Heart right ventricle (tissue), 16 donors: ENCODE measurements around the gene C19orf47. TPM values are rescaled to one million over a fixed set of nuclear protein-coding genes. Genes with fewer than 3 reads are reported as not detected.

Experiments
- ATAC-seq, 8 donors: fragments of 200-7000 bp; cut with Tn5 transposase; one replicate each; pipeline ENCODE4 v1.9.1; 2020; ENCODE audit warnings: mild to moderate bottlenecking in 8 of 8, moderate library complexity in 8 of 8, moderate number of reproducible peaks in 1 of 8
- DNase-seq, 2 donors: peaks; one replicate each; pipeline ENCODE4 v3.0.0-alpha.2; 2020
- H3K27ac ChIP-seq, 10 donors: fragments of 200-600 bp; sonication (generic) in 2 of 10; one replicate each; pipeline versions ENCODE4 v1.5.0 to v1.8.0; 2020 to 2022; ENCODE audit warnings: mild to moderate bottlenecking in 3 of 10
- H3K27me3 ChIP-seq, 7 donors: fragments of 200-600 bp; one replicate each; pipeline ENCODE4 v1.8.0; 2021 to 2022; ENCODE audit warnings: mild to moderate bottlenecking in 2 of 7
- H3K36me3 ChIP-seq, 9 donors: fragments of 200-600 bp; sonication (generic) in 1 of 9; one replicate each; pipeline versions ENCODE4 v1.5.0 to v1.8.0; 2020 to 2022; ENCODE audit warnings: mild to moderate bottlenecking in 2 of 9
- H3K4me1 ChIP-seq, 9 donors: fragments of 200-600 bp; sonication (generic) in 1 of 9; one replicate each; pipeline versions ENCODE4 v1.5.0 to v1.8.0; 2020 to 2022; ENCODE audit warnings: mild to moderate bottlenecking in 4 of 9
- H3K4me3 ChIP-seq, 10 donors: fragments of 200-600 bp; sonication (generic) in 2 of 10; one replicate each; pipeline versions ENCODE4 v1.5.0 to v1.8.0; 2020 to 2022; ENCODE audit warnings: mild to moderate bottlenecking in 7 of 10, moderate library complexity in 2 of 10
- H3K9me3 ChIP-seq, 11 donors: fragments of 200-600 bp in 10 of 11; sonication (generic) in 2 of 11; one replicate each; pipeline versions ENCODE4 v1.5.0 to v1.8.0; 2013 to 2022; ENCODE audit warnings: mild to moderate bottlenecking in 2 of 11, control low read depth in 1 of 11, moderate library complexity in 1 of 11
- WGBS, 2 donors: extraction: QIAGEN DNeasy Blood & Tissue Kit; methylation state at CpG; one replicate each; pipeline ENCODE4 v1.1.7; 2013; ENCODE audit warnings: inconsistent platforms in 1 of 2; 5-methylcytosine and 5-hydroxymethylcytosine counted together
- intact Hi-C, 10 donors: fragments of 100-400 bp; cut with DNase I; formaldehyde crosslinking; loops; one replicate each; pipeline versions ENCODE4 v1.11.1 to v1.14.2; 2022
- long read RNA-seq, 3 donors: library from polyadenylated mRNA; unstranded; transcript quantifications; one replicate each; pipeline ENCODE4 v2.0.0, GENCODE V29; 2020 to 2021
- polyA plus RNA-seq, 2 donors: library from polyadenylated mRNA; stranded (reverse); fragments of 200-250 nt; gene quantifications; one replicate each; pipeline ENCODE4 v1.2.3, GENCODE V29; 2013
- total RNA-seq, 10 donors: library from RNA; stranded (reverse); fragmentation: NEBNext Ultra II Directional in 3 of 10; extraction: Animal tissue kit (Norgen Biotek cat#: 25700) in 3 of 10; gene quantifications; one replicate each; pipeline versions ENCODE4 v1.2.1 to v1.2.4, GENCODE V29; 2021 to 2023
- TF ChIP-seq, protein P1 (sequence below), 9 donors: fragments of 200-600 bp; sonication (generic) in 2 of 9; IDR thresholded peaks; one replicate each; pipeline versions ENCODE4 v1.5.0 to v1.8.0; 2021 to 2022; ENCODE audit warnings: antibody characterized with exemption in 9 of 9, mild to moderate bottlenecking in 5 of 9, moderate library complexity in 1 of 9
- donor health status: Arrhythmogenic right ventricular cardiomyopathy.
- donor health status: ischemic (EF 13 %, LVEDD 7.1; RV severe dilation, severe dysfunction).
- donor health status: healthy with polysubstance abuse.
- donor health status: DM: no; HTN: yes; CAD: no.
- donor health status: DM: no; HTN: no; CAD: no.
- donor health status: ischemic (EF 25% LVEDD 6.9; RV normal size, moderate dysfunction).
- donor health status: ischemic (EF 25% LVEDD 5.7; RV mildly dilated, moderate dysfunction).
- donor health status: healthy.
- donor health status: DM: yes; HTN: yes; CAD: no.
- donor health status: Ischemic cardiomyopathy.
- donor health status: ischemic (EF 35%, LVEDD 5.7; RV mildly dilated, moderate dysfunction).
- donor health status: nonischemic (EF 11% LVEDD 7.7; RV severe dilation, severe dysfunction).
- donor health status: DM: yes; HTN: yes; CAD: no.
- donor health status: PGD.
- donor health status: ischemic (EF 29% LVEDD 5.4; RV normal size, mild dysfunction).
- donor health status: nonischemic (EF 23%, LVEDD 6.1; RV moderate dilation, normal function).

Gene C19orf47, protein sequence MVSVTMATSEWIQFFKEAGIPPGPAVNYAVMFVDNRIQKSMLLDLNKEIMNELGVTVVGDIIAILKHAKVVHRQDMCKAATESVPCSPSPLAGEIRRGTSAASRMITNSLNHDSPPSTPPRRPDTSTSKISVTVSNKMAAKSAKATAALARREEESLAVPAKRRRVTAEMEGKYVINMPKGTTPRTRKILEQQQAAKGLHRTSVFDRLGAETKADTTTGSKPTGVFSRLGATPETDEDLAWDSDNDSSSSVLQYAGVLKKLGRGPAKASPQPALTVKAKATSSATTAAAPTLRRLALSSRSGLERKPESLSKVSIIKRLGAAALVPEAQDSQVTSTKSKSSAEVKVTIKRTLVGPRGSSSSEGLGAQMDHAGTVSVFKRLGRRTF
- 100 to 1,000 TPM; 138 to 227 (median 145) TPM for total RNA-seq
- 100 to 1,000 TPM; 234 to 347 TPM for polyA plus RNA-seq
- long read RNA-seq, donor 1, partial matches to known transcripts, result 54 of 91 reads
- long read RNA-seq, donor 1, other reads (novel, unspliced or antisense), result 34 of 91 reads
- long read RNA-seq, donor 2, transcript C19orf47-209 (2 exons, 583 nt), result major isoform, 6 of 111 reads
- long read RNA-seq, donor 2, partial matches to known transcripts, result 25 of 111 reads
- long read RNA-seq, donor 2, other reads (novel, unspliced or antisense), result 80 of 111 reads
- long read RNA-seq, donor 3, partial matches to known transcripts, result 11 of 101 reads
- long read RNA-seq, donor 3, other reads (novel, unspliced or antisense), result 88 of 101 reads

DNA sequence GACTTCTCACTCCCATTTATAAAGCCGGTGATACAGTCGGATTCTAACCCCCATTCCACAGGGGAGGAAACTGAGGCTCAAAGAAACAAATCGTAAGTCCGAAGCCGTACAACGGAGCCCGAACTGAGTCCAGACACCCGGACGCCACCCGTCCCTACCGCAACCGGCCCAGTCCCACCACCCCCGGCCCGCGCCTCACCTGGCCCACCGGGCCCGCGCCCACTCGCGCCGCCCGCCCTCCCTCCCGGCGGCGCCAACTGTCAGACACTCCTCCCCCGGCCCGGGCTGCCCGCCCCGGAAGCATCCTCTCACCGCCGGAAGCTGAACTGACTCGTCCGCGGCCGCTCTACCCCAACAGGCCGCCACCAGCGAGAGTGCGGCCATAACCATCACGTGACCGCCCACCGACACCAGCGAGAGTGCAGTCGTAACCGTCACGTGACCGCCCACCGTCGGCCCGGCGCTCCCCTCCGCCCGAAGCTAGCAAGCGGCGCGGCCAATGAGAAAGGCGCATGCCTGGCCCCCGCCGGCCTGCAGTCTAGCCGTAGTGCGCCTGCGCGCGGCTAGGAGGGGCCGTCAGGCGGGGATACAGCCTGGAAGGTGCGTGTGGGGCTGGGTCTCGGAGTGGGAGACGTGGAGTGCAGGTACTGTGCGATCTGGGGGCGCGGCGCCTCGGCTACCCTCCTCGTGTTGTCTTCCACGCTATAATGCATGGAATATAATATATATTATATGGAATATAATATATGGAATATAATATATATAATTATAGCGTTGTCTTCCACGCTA lies at the start of gene C19orf47, which contains the start of gene PLD3:
Gene C19orf47, minus strand, starts transcription at position 273 of the 789 bp plus-strand sequence. CDS start 6,540 bp downstream, outside the sequence.
Gene PLD3, plus strand, starts transcription at position 571 of the 789 bp plus-strand sequence. CDS start 17,789 bp downstream, outside the sequence.
- TF ChIP-seq, protein P1, sequence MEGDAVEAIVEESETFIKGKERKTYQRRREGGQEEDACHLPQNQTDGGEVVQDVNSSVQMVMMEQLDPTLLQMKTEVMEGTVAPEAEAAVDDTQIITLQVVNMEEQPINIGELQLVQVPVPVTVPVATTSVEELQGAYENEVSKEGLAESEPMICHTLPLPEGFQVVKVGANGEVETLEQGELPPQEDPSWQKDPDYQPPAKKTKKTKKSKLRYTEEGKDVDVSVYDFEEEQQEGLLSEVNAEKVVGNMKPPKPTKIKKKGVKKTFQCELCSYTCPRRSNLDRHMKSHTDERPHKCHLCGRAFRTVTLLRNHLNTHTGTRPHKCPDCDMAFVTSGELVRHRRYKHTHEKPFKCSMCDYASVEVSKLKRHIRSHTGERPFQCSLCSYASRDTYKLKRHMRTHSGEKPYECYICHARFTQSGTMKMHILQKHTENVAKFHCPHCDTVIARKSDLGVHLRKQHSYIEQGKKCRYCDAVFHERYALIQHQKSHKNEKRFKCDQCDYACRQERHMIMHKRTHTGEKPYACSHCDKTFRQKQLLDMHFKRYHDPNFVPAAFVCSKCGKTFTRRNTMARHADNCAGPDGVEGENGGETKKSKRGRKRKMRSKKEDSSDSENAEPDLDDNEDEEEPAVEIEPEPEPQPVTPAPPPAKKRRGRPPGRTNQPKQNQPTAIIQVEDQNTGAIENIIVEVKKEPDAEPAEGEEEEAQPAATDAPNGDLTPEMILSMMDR (IDR thresholded peaks at IDR 0.05), result no peak
- ATAC-seq (peak; percentile 97 to 99 (median 98)), DNase-seq (peak; percentile 99)
- H3K4me3 ChIP-seq, result peak within 1 kb of the TSS; percentile 59 to 91 (median 76)
- H3K9me3 ChIP-seq, result no peaks in the 10 kb centered on the region
- H3K27me3 ChIP-seq, result no peaks in the 10 kb centered on the region
- peak within 1 kb of the TSS in 9 of 10 donors; percentile 72 to 88 (median 80) for H3K27ac ChIP-seq
- intact Hi-C loops, result loop anchor here in 5 of 10 donors (2.0 to 10.0 kb wide), 4 partner anchors 74 to 96 kb away; partner anchors contain the start of genes SERTAD1 (in 2 of the 5) and SERTAD3 (in 2 of the 5)
- peaks cover 4 to 45% (median 25%) of the 10 kb centered on the region in 9 donors for H3K4me1 ChIP-seq
- WGBS, 2 donors, result 1% methylated on average over 64 to 77 of the region's 77 CpGs
- H3K36me3 ChIP-seq, result peaks cover 0 to 2% (median 0%) of the 10 kb centered on the region in 9 donors

DNA sequence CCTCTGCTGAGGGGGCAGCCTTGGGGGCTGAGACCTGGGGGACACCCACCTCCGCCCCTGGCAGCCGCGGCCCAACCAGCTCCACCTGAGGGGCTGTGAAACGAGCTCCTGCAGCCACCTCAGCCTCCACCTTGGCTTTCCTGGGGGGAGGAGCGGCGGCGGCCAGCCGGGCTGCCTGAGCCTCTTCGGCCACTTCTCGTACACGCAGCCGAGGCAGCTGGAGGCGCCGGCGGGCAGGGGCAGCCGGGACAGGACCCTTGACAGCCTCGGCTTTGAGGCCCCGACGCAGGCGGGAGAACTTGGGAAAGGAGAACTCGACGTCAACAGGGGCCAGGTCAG lies 49.3 kb upstream of the C19orf47 start:
- Histone ChIP-seq H3K4me3 (no peak overlapping the region), H3K9me3 (no peaks in the 10 kb centered on the region), H3K36me3 (peaks cover 0 to 3% (median 0%) of the 10 kb centered on the region in 9 donors), H3K4me1 (peaks cover 0 to 6% (median 0%) of the 10 kb centered on the region in 9 donors), H3K27ac (no peak overlapping the region), H3K27me3 (no peaks in the 10 kb centered on the region)
- ATAC-seq (no peak), DNase-seq (no peak)
- TF ChIP-seq, protein P1 (IDR thresholded peaks at IDR 0.05), result no peak
- WGBS, 2 donors, result 92 to 96% methylated on average over 22 of the region's 22 CpGs
- intact Hi-C loops, result loop anchor here in 3 of 10 donors (5.0 kb wide), 2 partner anchors 40 to 45 kb away; no protein-coding TSS in a partner anchor

DNA sequence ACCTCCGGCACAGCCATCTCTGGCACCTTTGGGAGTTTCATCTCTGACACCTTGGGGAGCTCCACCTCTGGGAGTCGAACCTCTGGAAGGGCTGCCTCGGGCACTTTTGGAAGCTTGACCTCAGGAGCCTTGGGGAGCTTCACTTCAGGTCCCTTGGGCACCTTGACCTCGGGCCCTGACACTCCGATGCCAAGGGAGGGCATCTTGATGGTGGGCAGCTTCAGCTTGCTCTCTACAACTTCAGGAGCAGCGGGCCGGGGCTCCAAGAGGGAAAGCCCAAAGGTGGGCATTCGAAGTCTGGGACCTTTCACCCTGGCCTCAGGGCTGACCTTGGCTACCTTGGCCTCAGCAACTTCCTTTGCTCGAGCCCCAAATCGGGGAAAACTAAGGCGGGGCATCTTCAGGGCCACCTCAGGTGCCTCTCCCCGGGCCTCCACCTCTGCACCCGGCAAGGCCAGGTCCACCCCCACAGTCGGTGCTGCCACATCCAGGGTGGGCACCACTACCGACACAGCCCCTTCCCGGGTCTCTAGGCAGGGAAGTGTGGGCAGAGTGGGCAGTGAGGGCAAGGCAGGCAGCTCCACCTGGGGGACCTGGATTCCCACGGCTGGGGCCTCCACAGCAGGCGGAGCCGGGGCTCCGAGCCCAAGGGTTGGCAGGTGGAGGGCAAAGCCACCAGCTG lies 48.8 kb upstream of the C19orf47 start:
- ATAC-seq (no peak), DNase-seq (no peak)
- Histone ChIP-seq H3K27ac (no peak overlapping the region), H3K36me3 (peaks cover 0 to 3% (median 0%) of the 10 kb centered on the region in 9 donors), H3K4me1 (peaks cover 0 to 6% (median 0%) of the 10 kb centered on the region in 9 donors), H3K9me3 (no peaks in the 10 kb centered on the region), H3K27me3 (no peaks in the 10 kb centered on the region), H3K4me3 (no peak overlapping the region)
- 92 to 95% methylated on average over 20 of the region's 20 CpGs for WGBS, 2 donors
- intact Hi-C loops, result loop anchor here in 3 of 10 donors (5.0 kb wide), 2 partner anchors 40 to 45 kb away; no protein-coding TSS in a partner anchor
- TF ChIP-seq, protein P1 (IDR thresholded peaks at IDR 0.05), result no peak
